K562 (cell line): Measurements from ENCODE around the gene TMEM131. TPM values are rescaled to one million over a fixed set of nuclear protein-coding genes. Genes with fewer than 3 reads are reported as not detected.

Source experiments
- C11orf30 ChIP-seq: fragments of 450-650 bp; IDR thresholded peaks from 2 replicates; pipeline ENCODE4 v1.6.1; 2016; ENCODE audit warnings: low read depth, mild to moderate bottlenecking
- CBX3 ChIP-seq, 2 experiments: IDR thresholded peaks; 1 replicate in 1 of 2; 2 replicates in 1 of 2; pipeline ENCODE4 v1.6.1; 2012; ENCODE audit warnings: inconsistent platforms in 2 of 2, low read length in 2 of 2, borderline replicate concordance in 1 of 2, control low read depth in 1 of 2
- CEBPG ChIP-seq, 3 experiments: fragments of 200-800 bp in 1 of 3; sonication (Bioruptor generic) in 1 of 3; sonication (generic) in 1 of 3; formaldehyde crosslinking in 1 of 3; IDR thresholded peaks in 2 of 3; conservative IDR thresholded peaks in 1 of 3; 2 replicates each; pipeline versions ENCODE4 v1.6.1 to v1.8.0; 2016 to 2022; ENCODE audit warnings: missing compliant biosample characterization in 2 of 3, missing genetic modification characterization in 2 of 3, mild to moderate bottlenecking in 1 of 3, missing genetic modification reagents in 1 of 3
- CHCHD3 ChIP-seq: fragments of 250-450 bp; sonication (Bioruptor Pico); IDR thresholded peaks from 2 replicates; pipeline ENCODE4 v2.1.2; 2022; ENCODE audit warnings: mild to moderate bottlenecking
- MAFG ChIP-seq: fragments of 450-650 bp; conservative IDR thresholded peaks from 2 replicates; pipeline ENCODE4 v1.6.1; 2016; ENCODE audit warnings: missing genetic modification characterization, missing compliant biosample characterization
- RBFOX2 ChIP-seq: fragments of 200-400 bp; formaldehyde crosslinking; IDR thresholded peaks from 2 replicates; pipeline ENCODE4 v1.6.1; 2017; ENCODE audit warnings: low read depth, mild to moderate bottlenecking, low read length, moderate library complexity
- ZBED1 ChIP-seq: IDR thresholded peaks from 2 replicates; pipeline ENCODE4 v1.6.1; 2014
- ZNF354B ChIP-seq: fragments of 250-450 bp; sonication (Bioruptor Pico); IDR thresholded peaks from 2 replicates; pipeline ENCODE4 v1.4.0; 2020
- ZNF384 ChIP-seq: IDR thresholded peaks from 2 replicates; pipeline ENCODE4 v1.6.1; 2012; ENCODE audit warnings: low read depth, low read length, improper control_type of control experiment
- ZNF407 ChIP-seq: fragments of 450-650 bp; IDR thresholded peaks from 2 replicates; pipeline ENCODE4 v1.6.1; 2016; ENCODE audit warnings: low read depth
- ZNF766 ChIP-seq: fragments of 200-800 bp; sonication (Bioruptor generic); conservative IDR thresholded peaks from 2 replicates; pipeline ENCODE4 v1.6.1; 2016; ENCODE audit warnings: missing genetic modification characterization, missing compliant biosample characterization
- polyA plus RNA-seq, 8 experiments: library from polyadenylated mRNA; depleted of rRNA in 4 of 8; stranded (reverse) in 5 of 8; unstranded in 3 of 8; fragments of >200 nt; fragmentation: Nextera tagmentation in 2 of 8; fragmentation: Illumina TruSeq in 1 of 8; extraction: Ambion mirVana in 2 of 8; extraction: Trizol in 1 of 8; gene quantifications; 2 replicates each; pipeline versions ENCODE4 v1.2.1 to v1.2.3, GENCODE V29; 2011 to 2014; ENCODE audit warnings: inconsistent platforms in 1 of 8, missing spikeins in 1 of 8
- total RNA-seq, 7 experiments: library from RNA; depleted of rRNA in 6 of 7; stranded (reverse); fragments of >200 nt in 6 of 7; fragmentation: Illumina TruSeq in 2 of 7; extraction: Trizol in 2 of 7; gene quantifications; 2 replicates each; pipeline versions ENCODE4 v1.2.1 to v1.2.3, GENCODE V29; 2011 to 2021; ENCODE audit warnings: low replicate concordance in 1 of 7
- TF ChIP-seq, protein P1 (sequence below), 3 experiments: IDR thresholded peaks in 2 of 3; conservative IDR thresholded peaks in 1 of 3; 2 replicates each; pipeline ENCODE4 v1.5.1; 2011 to 2012; ENCODE audit warnings: low read length in 3 of 3, mild to moderate bottlenecking in 3 of 3, control low read depth in 2 of 3, improper control_type of control experiment in 1 of 3, inconsistent platforms in 1 of 3, low read depth in 1 of 3, mixed read lengths in 1 of 3, moderate library complexity in 1 of 3; ENCODE audit not compliant: insufficient read depth in 2 of 3
- TF ChIP-seq, protein P2 (sequence below): fragments of 250-450 bp; sonication (Bioruptor Pico); IDR thresholded peaks from 2 replicates; pipeline ENCODE4 v1.8.0; 2021; ENCODE audit warnings: moderate library complexity, mild to moderate bottlenecking, inconsistent platforms
- TF ChIP-seq, protein P3 (sequence below): fragments of 450-650 bp; IDR thresholded peaks from 2 replicates; pipeline ENCODE4 v1.6.1; 2018; ENCODE audit not compliant: partially characterized antibody

The TMEM131 gene
- total and polyA plus RNA-seq, 9 of the 15 experiments (the other 6 are each of a cell fraction or from before 2014, with no cell fraction given) = 2.5 to 21.1 (median 12.4) TPM

DNA sequence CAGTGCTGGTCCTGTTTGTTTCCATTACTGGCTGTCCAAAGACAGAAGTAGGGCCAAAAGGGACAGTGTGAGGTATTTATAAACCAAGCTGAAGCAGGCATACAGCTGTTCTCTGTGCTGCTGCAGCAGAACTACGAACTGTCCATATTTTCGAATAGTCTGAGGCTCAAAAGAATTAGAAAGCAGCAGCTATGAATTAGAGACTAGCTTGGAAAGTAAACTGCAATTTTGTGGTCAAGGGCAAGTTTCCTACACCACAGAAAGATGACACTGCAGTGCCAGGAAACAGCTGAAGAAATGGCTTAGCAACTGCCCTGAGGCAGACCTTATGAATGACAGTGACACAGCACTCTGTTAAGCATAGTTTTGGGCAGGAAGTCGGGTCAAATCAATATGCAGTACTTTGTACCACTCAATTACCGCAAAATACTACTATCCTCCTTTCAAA lies 125.3 kb downstream of the TMEM131 start (continued):
- peak; percentile 82 for TF ChIP-seq C11orf30
- TF ChIP-seq ZNF354B (CRISPR knock-in tag) = no peak
- peak; percentile 42; the same call in 1 of the 2 replicates for TF ChIP-seq CEBPG (CRISPR knock-in tag; IDR thresholded peaks at IDR 0.05)
- TF ChIP-seq CEBPG (tag; conservative IDR thresholded peaks at IDR 0.05 in 1 of 2, IDR thresholded peaks at IDR 0.05 in 1 of 2) = no peak
- no peak for TF ChIP-seq ZBED1
- TF ChIP-seq, protein P1, sequence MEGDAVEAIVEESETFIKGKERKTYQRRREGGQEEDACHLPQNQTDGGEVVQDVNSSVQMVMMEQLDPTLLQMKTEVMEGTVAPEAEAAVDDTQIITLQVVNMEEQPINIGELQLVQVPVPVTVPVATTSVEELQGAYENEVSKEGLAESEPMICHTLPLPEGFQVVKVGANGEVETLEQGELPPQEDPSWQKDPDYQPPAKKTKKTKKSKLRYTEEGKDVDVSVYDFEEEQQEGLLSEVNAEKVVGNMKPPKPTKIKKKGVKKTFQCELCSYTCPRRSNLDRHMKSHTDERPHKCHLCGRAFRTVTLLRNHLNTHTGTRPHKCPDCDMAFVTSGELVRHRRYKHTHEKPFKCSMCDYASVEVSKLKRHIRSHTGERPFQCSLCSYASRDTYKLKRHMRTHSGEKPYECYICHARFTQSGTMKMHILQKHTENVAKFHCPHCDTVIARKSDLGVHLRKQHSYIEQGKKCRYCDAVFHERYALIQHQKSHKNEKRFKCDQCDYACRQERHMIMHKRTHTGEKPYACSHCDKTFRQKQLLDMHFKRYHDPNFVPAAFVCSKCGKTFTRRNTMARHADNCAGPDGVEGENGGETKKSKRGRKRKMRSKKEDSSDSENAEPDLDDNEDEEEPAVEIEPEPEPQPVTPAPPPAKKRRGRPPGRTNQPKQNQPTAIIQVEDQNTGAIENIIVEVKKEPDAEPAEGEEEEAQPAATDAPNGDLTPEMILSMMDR (IDR thresholded peaks at IDR 0.05 in 2 of 3, conservative IDR thresholded peaks at IDR 0.05 in 1 of 3; ENCODE audit: insufficient read depth in 2 of 3, low read depth in 1 of 3, low read length in 3 of 3) = peak in 1 of 3 experiments; percentile 34; a peak in 2 of 6 replicates
- TF ChIP-seq ZNF407 = no peak
- TF ChIP-seq, protein P2, sequence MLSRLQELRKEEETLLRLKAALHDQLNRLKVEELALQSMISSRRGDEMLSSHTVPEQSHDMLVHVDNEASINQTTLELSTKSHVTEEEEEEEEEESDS = no peak
- TF ChIP-seq ZNF766 (CRISPR knock-in tag) = no peak
- TF ChIP-seq CHCHD3 = no peak
- peak; percentile 62 for TF ChIP-seq MAFG
- no peak for TF ChIP-seq CBX3 (IDR thresholded peaks at IDR 0.05; ENCODE audit: borderline replicate concordance in 1 of 2, low read length in 2 of 2)
- TF ChIP-seq ZNF384 = no peak
- TF ChIP-seq, protein P3, sequence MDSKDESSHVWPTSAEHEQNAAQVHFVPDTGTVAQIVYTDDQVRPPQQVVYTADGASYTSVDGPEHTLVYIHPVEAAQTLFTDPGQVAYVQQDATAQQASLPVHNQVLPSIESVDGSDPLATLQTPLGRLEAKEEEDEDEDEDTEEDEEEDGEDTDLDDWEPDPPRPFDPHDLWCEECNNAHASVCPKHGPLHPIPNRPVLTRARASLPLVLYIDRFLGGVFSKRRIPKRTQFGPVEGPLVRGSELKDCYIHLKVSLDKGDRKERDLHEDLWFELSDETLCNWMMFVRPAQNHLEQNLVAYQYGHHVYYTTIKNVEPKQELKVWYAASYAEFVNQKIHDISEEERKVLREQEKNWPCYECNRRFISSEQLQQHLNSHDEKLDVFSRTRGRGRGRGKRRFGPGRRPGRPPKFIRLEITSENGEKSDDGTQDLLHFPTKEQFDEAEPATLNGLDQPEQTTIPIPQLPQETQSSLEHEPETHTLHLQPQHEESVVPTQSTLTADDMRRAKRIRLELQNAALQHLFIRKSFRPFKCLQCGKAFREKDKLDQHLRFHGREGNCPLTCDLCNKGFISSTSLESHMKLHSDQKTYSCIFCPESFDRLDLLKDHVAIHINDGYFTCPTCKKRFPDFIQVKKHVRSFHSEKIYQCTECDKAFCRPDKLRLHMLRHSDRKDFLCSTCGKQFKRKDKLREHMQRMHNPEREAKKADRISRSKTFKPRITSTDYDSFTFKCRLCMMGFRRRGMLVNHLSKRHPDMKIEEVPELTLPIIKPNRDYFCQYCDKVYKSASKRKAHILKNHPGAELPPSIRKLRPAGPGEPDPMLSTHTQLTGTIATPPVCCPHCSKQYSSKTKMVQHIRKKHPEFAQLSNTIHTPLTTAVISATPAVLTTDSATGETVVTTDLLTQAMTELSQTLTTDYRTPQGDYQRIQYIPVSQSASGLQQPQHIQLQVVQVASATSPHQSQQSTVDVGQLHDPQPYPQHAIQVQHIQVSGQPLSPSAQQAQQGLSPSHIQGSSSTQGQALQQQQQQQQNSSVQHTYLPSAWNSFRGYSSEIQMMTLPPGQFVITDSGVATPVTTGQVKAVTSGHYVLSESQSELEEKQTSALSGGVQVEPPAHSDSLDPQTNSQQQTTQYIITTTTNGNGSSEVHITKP = no peak
- no peak for TF ChIP-seq RBFOX2
